Stimulated activated CD8-positive, alpha-beta memory T cell treated with anti-CD3 and anti-CD28 coated beads, Interleukin-4, amount 100 ng/mL, for 1 hour (primary cell): Measurements from ENCODE around the gene MAPKBP1.

Source experiments
- DNase-seq, 2 donors: peaks; one replicate each; pipeline ENCODE4 v3.0.0-alpha.2; 2020; ENCODE audit warnings: low read depth in 2 of 2, low spot score in 1 of 2

The MAPKBP1 gene

GRCh38 chr15:41866872-41867579, 92.7 kb downstream of the MAPKBP1 start:
- DNase-seq: no peak

GRCh38 chr15:41868321-41868720, 94.0 kb downstream of the MAPKBP1 start:
- DNase-seq: no peak

- DNase-seq: no peak
Measured at GRCh38 chr15:41869770-41870688, 95.7 kb downstream of the MAPKBP1 start.

GRCh38 chr15:41870689-41871081, 96.4 kb downstream of the MAPKBP1 start:
- no peak for DNase-seq

- DNase-seq: no peak
Measured at GRCh38 chr15:41871175-41871905, 97.1 kb downstream of the MAPKBP1 start.

- DNase-seq: no peak
Measured at GRCh38 chr15:41872166-41872747, 98.0 kb downstream of the MAPKBP1 start.

- no peak for DNase-seq
Measured at GRCh38 chr15:41873711-41874110, 99.4 kb downstream of the MAPKBP1 start.

- DNase-seq: no peak
Measured at GRCh38 chr15:41874736-41875135, 100.5 kb downstream of the MAPKBP1 start.

- no peak for DNase-seq
Measured at GRCh38 chr15:41876007-41876406, 101.7 kb downstream of the MAPKBP1 start.

GRCh38 chr15:41876689-41877088, 102.4 kb downstream of the MAPKBP1 start:
- DNase-seq: no peak
